Measurements from ENCODE around the gene ALPI. TPM values are rescaled to one million over a fixed set of nuclear protein-coding genes. Genes with fewer than 3 reads are reported as not detected.
"Not testable (repeated sequence)": the region's sequence is repeated elsewhere in the genome, so short reads cannot be mapped to it uniquely, and the experiment has no call there.

The ALPI gene
- total RNA-seq, 2 donors from 2014 or later = not detected

DNA sequence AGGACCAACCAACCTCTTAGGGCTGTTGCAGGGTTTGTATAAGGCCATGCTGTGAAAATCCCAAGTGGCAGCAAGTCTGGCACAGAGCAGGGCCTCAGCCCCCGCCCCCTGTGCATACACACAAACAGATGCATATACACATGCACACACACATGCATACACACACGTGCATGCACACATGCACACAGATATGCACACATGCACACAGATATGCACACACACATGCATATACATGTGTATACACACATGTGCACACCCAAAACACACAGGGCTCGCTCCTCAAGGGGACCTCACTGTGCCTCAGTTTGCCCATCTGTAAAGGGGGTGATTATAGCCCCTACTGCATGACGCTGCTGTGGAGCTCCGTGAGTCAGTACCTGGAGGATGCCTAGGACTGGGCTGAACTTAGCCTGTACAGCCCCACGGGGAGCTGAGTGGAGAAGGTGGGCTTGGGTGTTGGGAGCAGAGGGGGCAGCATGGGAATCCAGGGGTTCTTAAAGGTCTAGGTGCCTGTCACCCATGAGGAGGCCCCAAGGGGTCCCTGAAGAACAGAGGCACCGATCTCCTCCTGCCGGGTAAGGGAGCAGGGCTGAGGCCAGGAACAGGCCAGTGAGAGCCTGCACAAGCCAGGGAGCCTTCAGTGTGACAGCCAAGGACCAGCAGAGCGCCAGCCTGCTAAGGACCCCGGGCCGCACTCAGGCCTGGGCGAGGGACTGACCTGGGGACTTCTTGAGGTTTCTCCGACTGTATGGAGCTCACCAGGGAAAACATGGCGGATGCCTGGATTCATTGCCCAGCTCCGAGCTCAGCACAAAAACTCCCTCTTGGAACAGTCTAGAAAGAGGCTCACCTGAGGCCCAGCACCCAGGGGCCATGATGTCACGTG lies 24.0 kb upstream of the ALPI start:
- Mint-ChIP-seq H3K9me3 (no peaks in the 10 kb centered on the region), H3K27ac (no peak overlapping the region), H3K27me3 (ENCODE audit: low read depth) (no peaks in the 10 kb centered on the region), H3K4me3 (no peak overlapping the region), H3K4me1 (ENCODE audit: low read depth) (no peaks in the 10 kb centered on the region), H3K36me3 (ENCODE audit: insufficient read depth in 2 of 2) (no peaks in the 10 kb centered on the region)
- no peak for ATAC-seq (replicated peaks in 1 of 2)
- DNase-seq = no peak

DNA sequence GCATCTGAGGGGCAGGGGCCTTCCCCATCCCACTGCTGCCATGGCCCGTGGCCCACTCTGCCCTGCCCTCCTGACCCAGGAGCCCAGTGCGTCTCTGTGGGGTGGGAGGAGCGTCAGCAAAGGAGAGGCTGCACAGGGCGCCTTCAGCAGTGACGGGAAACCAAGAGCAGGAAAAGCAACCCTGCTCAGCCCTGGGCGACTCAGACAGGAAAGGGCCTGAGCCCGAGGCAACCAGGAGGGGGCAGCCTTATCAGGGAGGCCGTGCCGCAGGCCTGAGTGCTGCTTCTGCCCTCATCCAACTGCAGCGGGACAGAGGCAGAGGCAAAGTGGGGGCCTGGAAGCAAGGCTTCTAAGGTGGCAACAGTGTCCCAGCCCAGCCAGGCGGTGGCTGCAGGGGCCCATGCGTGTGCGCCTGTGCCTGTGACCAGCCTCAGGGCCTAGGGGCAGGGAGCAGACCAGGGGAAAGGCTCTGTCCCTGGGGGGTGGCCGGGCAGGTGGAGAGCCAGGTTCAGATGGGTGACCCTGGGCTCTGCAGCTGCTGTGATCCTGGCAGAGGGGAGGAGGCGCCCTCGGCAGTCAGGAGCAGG lies 23.3 kb upstream of the ALPI start:
- no peaks in the 10 kb centered on the region for H3K27me3 Mint-ChIP-seq (ENCODE audit: low read depth)

GRCh38 chr2:232433622-232434021 lies 22.3 kb upstream of the ALPI start:
- ATAC-seq (replicated peaks in 1 of 2); H3K27ac Mint-ChIP-seq; H3K27me3 Mint-ChIP-seq (ENCODE audit: low read depth); H3K4me1 Mint-ChIP-seq (ENCODE audit: low read depth); H3K4me3 Mint-ChIP-seq; DNase-seq; H3K36me3 Mint-ChIP-seq (ENCODE audit: insufficient read depth in 2 of 2); H3K9me3 Mint-ChIP-seq: not testable (repeated sequence)

More for the DNA sequence above, 23.3 kb upstream of the ALPI start:
- Mint-ChIP-seq H3K4me1 (ENCODE audit: low read depth) (no peaks in the 10 kb centered on the region), H3K36me3 (ENCODE audit: insufficient read depth in 2 of 2) (no peaks in the 10 kb centered on the region), H3K4me3 (no peak overlapping the region), H3K27ac (no peak overlapping the region), H3K9me3 (no peaks in the 10 kb centered on the region)
- peak; percentile 39 to 71 for ATAC-seq (replicated peaks in 1 of 2)
- DNase-seq = no peak

DNA sequence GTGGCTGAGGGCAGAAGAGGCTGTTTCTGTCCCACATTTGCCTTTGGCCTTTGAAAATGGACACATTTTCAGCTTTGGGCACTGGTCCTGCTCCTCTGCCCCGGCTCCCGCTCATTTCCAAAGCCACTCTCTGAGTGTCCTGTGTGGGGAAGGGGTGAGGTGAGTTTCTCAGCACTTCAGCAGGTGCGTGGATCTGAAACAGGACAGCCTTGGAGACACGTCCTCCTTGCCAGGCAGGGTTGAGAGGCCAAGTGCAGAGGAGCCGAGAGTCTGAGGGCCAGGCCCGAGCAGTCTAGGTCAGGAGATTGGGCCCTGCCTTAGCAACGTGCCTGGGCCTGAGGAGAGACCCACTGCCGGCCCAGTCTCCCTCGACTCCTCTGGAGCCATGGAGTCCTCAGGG lies 21.9 kb upstream of the ALPI start:
- no peaks in the 10 kb centered on the region for H3K36me3 Mint-ChIP-seq (ENCODE audit: insufficient read depth in 2 of 2)
- no peaks in the 10 kb centered on the region for H3K9me3 Mint-ChIP-seq
- H3K27me3 Mint-ChIP-seq (ENCODE audit: low read depth) = no peaks in the 10 kb centered on the region
- ATAC-seq (replicated peaks in 1 of 2) (no peak), DNase-seq (no peak)
- no peak overlapping the region for H3K27ac Mint-ChIP-seq
- no peak overlapping the region for H3K4me3 Mint-ChIP-seq
- no peaks in the 10 kb centered on the region for H3K4me1 Mint-ChIP-seq (ENCODE audit: low read depth)

DNA sequence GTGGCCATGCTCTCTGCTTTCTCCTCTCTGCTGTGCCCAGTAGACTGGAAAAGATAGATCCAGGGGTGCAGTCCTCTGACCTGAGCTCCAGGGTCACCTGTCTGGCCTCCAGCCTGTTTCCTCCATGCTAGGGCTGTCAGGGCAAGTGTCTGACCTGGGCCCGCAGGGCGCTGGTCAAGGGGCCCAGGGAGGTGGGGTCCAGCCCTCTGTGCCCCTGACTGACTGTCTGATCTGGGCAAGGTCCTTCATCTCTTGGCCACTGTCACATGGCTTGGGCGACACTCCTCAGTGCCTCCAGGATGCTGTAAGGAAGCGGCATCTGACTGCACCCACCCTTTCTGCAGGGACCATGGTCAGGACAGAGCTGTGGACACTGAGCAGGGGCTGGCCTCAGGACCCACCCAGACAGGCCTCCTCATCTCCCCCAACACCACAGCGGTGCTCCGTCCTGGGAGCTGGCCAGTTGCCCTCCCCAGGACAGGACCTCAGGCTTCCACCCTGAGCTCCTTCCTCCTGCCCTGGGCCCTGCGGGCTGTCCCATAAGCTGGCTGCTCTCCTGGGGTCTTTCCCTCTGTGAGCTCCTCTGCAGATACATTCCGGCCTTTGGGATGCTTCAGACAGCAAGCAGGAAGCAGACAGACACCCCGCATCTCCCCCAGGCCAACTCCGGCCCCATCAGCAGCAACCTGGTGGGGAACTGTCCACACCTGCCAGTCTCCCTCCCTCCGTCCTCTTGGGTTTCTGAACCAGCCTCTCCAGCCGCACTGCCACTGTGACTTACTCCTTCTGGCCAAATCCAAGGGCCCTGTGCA lies 21.2 kb upstream of the ALPI start:
- Mint-ChIP-seq H3K9me3 (no peaks in the 10 kb centered on the region), H3K36me3 (ENCODE audit: insufficient read depth in 2 of 2) (no peaks in the 10 kb centered on the region), H3K27me3 (ENCODE audit: low read depth) (no peaks in the 10 kb centered on the region), H3K4me3 (no peak overlapping the region), H3K27ac (no peak overlapping the region), H3K4me1 (ENCODE audit: low read depth) (no peaks in the 10 kb centered on the region)
- ATAC-seq (replicated peaks in 1 of 2) (no peak), DNase-seq (no peak)

DNA sequence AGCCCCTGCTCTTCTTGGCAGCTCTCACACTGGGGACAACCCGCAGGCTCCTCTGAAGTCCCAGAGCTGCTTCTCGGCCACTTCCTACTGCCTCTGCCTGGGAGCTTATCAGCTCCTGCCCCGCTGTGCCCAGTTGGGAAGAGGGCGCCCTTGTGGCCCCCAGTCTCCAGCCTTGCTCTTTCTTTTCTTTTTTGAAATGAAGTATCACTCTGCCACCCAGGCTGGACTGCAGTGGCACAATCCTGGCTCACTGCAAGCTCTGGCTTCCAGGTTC lies 20.6 kb upstream of the ALPI start:
- no peak overlapping the region for H3K4me3 Mint-ChIP-seq
- H3K27ac Mint-ChIP-seq = no peak overlapping the region
- H3K4me1 Mint-ChIP-seq (ENCODE audit: low read depth) = peaks cover 4% of the 10 kb centered on the region

DNA sequence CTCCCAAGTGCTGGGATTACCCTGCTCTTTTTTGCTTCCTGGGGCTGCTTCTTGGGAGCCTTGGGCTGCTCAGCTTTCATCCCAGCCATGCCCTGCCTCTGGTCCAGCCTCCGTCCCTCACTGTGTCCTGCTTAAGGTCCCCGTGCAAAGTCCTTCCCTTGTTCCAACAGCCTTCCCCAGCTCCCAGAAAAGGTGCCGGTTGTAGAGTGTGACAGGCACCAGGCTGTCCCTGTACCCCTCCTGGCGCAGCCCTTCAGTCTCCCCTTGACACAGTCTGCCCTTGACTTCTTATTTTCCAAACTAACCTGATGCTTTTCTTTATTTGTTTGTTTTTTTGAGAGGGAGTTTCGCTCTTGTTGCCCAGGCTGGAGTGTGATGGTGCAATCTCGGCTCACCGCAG lies 20.1 kb upstream of the ALPI start:
- H3K9me3 Mint-ChIP-seq = no peaks in the 10 kb centered on the region
- H3K4me1 Mint-ChIP-seq (ENCODE audit: low read depth) = peaks cover 9% of the 10 kb centered on the region
- no peak overlapping the region for H3K27ac Mint-ChIP-seq
- ATAC-seq (replicated peaks in 1 of 2) (no peak), DNase-seq (no peak)
- H3K36me3 Mint-ChIP-seq (ENCODE audit: insufficient read depth in 2 of 2) = no peaks in the 10 kb centered on the region
- no peaks in the 10 kb centered on the region for H3K27me3 Mint-ChIP-seq (ENCODE audit: low read depth)
- H3K4me3 Mint-ChIP-seq = no peak overlapping the region

More for the DNA sequence above, 20.6 kb upstream of the ALPI start:
- no peaks in the 10 kb centered on the region for H3K9me3 Mint-ChIP-seq
- no peak for ATAC-seq (replicated peaks in 1 of 2)
- DNase-seq = no peak
- H3K27me3 Mint-ChIP-seq (ENCODE audit: low read depth) = no peaks in the 10 kb centered on the region
- H3K36me3 Mint-ChIP-seq (ENCODE audit: insufficient read depth in 2 of 2) = no peaks in the 10 kb centered on the region

DNA sequence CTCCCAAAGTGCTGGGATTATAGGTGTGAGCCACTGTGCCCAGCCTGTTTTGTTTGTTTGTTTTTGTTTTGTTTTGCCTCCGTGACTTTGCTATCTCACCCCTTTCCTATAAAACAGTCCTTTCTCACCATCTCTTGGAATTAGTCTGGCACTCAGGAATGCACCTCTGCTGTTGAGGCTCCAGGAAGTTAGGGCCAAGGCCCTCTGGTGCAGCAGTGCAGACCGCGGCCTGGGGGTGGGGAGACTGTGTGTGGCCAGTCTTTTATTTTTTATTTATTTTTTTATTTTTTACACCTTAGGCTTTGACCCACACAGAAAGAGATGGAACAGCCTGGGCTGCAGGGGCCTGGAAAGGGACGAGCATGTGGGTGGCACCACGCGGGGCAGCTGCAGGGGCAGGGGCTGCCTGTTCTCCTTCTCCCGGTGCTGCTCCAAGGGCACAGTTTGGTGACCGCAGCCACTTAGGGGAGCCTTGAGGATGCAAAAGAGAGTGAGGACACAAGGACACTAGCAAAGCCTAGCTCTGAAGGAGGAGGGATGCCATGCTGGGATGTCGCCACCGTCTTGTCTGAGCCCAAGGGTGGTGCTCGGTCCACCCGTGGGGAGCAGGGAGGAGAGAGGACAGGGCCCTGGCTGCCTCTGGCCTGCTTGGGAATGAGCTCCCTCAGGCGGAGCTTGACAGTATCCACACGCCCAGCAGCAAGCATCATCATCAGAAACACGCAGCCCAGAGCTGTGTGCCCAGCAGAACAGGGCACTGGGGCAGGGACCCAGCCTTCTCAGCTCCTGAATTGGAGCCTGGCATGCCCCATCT lies 19.4 kb upstream of the ALPI start:
- Mint-ChIP-seq H3K4me1 (ENCODE audit: low read depth) (peaks cover 10% of the 10 kb centered on the region), H3K36me3 (ENCODE audit: insufficient read depth in 2 of 2) (no peaks in the 10 kb centered on the region), H3K4me3 (no peak overlapping the region), H3K27ac (no peak overlapping the region), H3K9me3 (no peaks in the 10 kb centered on the region), H3K27me3 (ENCODE audit: low read depth) (no peaks in the 10 kb centered on the region)
- ATAC-seq (replicated peaks in 1 of 2) = no peak
- no peak for DNase-seq

DNA sequence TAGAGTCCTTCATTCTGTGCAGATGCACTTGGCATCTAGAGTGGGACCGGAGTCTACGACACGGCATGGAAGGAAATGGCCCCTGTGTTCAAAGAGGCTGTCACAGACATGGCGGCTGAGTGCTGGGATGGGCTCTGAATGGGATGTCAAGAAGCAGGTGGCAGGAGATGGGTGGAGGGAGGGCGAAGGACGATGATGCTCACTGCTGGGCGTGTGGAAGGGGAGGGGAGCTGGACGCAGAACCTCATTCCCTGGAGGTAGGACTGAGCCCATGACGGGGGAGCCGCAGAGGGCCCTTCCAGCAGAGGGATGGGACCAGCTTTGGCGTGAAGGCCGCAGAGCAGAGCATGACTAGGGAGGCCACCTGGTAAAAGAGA lies 18.8 kb upstream of the ALPI start:
- no peak overlapping the region for H3K4me3 Mint-ChIP-seq
- ATAC-seq (replicated peaks in 1 of 2) (no peak), DNase-seq (no peak)
- H3K27ac Mint-ChIP-seq = no peak overlapping the region
- peaks cover 10% of the 10 kb centered on the region for H3K4me1 Mint-ChIP-seq (ENCODE audit: low read depth)
- H3K36me3 Mint-ChIP-seq (ENCODE audit: insufficient read depth in 2 of 2) = no peaks in the 10 kb centered on the region
- no peaks in the 10 kb centered on the region for H3K27me3 Mint-ChIP-seq (ENCODE audit: low read depth)
- H3K9me3 Mint-ChIP-seq = no peaks in the 10 kb centered on the region

GRCh38 chr2:232438091-232438490 lies 17.9 kb upstream of the ALPI start:
- Mint-ChIP-seq H3K27me3 (ENCODE audit: low read depth) (no peaks in the 10 kb centered on the region), H3K9me3 (no peaks in the 10 kb centered on the region), H3K27ac (no peak overlapping the region), H3K4me1 (ENCODE audit: low read depth) (peaks cover 10% of the 10 kb centered on the region), H3K4me3 (no peak overlapping the region), H3K36me3 (ENCODE audit: insufficient read depth in 2 of 2) (no peaks in the 10 kb centered on the region)
- no peak for DNase-seq
- ATAC-seq (replicated peaks in 1 of 2) = no peak

GRCh38 chr2:232438951-232439757 lies 16.8 kb upstream of the ALPI start:
- ATAC-seq (replicated peaks in 1 of 2) (peak; percentile 44 to 48), DNase-seq (peak; percentile 37 to 38)
- H3K9me3 Mint-ChIP-seq = no peaks in the 10 kb centered on the region
- peaks cover 10% of the 10 kb centered on the region for H3K4me1 Mint-ChIP-seq (ENCODE audit: low read depth)
- no peaks in the 10 kb centered on the region for H3K36me3 Mint-ChIP-seq (ENCODE audit: insufficient read depth in 2 of 2)
- no peak overlapping the region for H3K27ac Mint-ChIP-seq
- no peaks in the 10 kb centered on the region for H3K27me3 Mint-ChIP-seq (ENCODE audit: low read depth)
- H3K4me3 Mint-ChIP-seq = no peak overlapping the region

DNA sequence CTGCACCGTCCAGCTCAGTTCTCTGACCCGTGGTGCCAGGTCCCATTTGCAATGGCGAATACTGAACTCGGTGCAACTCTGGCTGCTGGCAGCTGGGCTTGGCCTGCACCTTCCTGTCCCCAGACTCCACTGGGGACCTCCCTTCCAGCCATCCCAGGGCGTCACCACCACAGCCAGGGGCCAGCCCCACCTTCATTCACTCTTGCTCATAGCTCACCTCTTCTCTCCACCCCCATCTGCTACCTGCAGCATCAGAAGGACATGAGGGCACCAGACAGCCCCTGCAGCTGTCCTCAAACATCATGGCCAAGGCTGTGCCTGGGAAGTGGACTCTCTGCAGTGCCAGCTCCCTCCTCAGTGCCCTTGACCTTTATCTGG lies 16.2 kb upstream of the ALPI start:
- Mint-ChIP-seq H3K4me3 (no peak overlapping the region), H3K27ac (no peak overlapping the region), H3K9me3 (no peaks in the 10 kb centered on the region), H3K27me3 (ENCODE audit: low read depth) (no peaks in the 10 kb centered on the region), H3K36me3 (ENCODE audit: insufficient read depth in 2 of 2) (no peaks in the 10 kb centered on the region), H3K4me1 (ENCODE audit: low read depth) (peaks cover 10% of the 10 kb centered on the region)
- DNase-seq (no peak), ATAC-seq (replicated peaks in 1 of 2) (peak; percentile 2)

Measured in activated T-cell treated with anti-CD3 and anti-CD28 coated beads, Interleukin-2, amount 50 U/mL, for 72 hours (primary cell).